Stimulated activated naive CD8-positive, alpha-beta T cell treated with anti-CD3 and anti-CD28 coated beads, Interleukin-15, Interleukin-2, amounts not matched to agents 100 U/mL and 50 U/mL, for 24 hours (primary cell): ENCODE data around the gene SMAD5.
A peak's percentile ranks its signal among the peaks of the same experiment; 100 is the strongest.

Experiments used
- ATAC-seq: fragments of 150-1000 bp; cut with Tn5 transposase; one replicate; pipeline ENCODE4 v1.10.0; 2021
- DNase-seq: peaks from one replicate; pipeline ENCODE4 v3.0.0; 2021

The SMAD5 gene

DNA sequence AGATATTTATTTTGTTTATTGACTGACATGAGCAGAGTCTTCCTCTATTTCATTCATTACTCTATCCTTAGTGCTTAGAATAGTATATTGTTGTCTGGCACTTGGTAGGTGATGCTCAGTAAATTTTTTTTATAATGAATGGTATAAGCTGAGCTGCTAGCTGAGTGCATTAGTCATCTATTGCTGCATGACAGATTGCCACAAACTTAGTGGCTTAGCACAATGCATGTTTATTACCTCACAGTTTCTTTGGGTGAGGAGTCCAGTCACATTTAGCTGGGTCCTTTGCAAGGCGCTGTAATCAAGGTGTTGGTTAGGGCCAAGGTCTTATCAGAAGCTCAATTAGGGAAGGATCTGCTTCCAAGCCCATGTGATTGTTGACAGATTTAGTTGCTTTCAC, 23.1 kb downstream of the SMAD5 start:
- no peak for DNase-seq
- no peak for ATAC-seq

DNA sequence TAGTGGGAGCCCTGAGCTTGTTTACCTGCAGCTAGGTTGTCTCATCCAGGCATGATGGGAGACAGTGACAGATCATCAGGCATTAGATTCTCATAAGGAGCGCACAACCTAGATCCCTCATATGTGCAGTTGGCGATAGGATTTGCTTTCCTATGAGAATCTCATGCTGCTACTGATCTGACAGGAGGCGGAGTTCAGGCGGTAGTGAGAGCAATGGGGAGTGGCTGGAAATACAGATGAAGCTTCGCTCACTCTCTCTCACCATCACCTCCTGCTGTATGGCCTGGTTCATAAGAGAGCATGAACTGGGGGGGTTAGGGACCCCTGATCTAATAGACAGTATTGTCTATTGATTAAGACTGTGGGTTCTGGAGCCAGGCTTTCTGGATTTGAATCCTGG, 24.9 kb downstream of the SMAD5 start:
- ATAC-seq: no peak
- no peak for DNase-seq

DNA sequence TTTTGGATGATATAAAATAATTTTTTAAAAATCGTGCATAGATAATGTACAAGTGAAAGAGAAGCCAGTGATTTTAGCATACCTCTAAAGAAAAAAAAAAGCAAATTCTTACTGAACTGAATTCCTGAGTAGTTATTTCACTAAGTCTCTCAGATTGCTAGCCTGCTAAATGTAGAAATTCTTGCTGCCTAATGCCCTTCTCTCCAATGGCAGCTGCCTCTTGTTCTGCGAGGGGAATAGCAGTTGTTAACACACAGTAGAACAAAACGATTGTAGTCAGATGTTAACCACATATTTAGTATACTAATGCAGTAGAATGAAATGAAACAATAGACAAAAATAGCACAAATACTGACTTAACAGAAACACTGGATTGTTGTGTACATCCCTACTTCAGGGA, 26.8 kb downstream of the SMAD5 start:
- ATAC-seq (no peak), DNase-seq (no peak)

DNA sequence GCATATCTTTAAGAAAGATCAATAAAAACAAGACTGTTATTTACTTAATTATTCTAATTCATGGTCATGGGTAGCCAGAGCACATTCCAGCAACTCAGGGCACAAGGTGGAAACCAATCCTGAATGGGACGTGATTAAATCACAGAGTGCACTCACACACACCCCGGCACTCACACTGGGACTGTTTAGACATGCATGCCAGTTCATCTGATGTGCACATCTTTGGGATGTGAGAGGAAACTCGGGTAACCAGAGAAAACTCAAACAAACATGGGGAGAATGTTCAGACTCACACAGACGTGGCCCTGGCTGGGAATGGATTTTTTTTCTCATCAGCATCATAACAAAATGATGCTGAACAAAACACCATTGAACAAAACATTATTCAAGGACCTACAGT, 29.4 kb downstream of the SMAD5 start:
- ATAC-seq (no peak), DNase-seq (no peak)

DNA sequence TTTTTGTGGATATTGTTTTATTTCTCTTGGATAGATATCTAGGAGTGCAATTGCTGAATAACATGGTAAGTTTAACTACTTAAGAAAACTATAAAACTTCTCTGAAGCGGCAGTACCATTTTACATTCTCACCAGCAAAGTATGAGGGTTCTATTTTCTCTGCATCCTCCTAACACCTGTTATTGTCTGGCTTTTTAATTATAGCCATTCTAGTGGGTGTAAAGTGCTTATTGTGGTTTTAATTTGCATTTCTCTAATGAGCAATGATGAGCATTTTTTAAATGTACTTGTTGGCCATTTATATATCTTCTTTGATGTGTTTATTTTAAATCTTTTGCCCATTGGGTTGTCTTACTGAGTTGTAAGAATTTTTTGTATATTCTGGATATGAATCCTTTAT, 31.6 kb downstream of the SMAD5 start:
- DNase-seq (no peak), ATAC-seq (no peak)

DNA sequence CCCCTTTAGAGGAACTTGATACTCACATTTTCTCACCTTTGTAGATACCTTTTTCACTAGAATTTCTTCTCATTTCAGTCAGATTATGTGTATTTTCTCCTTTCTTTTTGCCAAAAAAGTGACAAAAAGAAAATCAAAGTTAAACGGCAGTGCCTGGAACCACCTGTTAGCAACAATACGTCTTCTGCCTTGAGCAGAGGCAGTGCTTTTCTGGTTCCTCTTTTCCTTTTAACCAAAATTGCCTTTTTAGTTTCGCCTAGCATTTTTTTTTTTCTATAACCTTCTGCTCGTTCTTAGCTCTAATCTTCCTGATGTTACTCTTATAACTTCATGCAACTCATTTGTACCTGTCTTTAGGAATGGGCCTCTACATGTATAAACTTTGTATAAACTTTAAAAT, 34.3 kb downstream of the SMAD5 start:
- ATAC-seq (no peak), DNase-seq (no peak)

DNA sequence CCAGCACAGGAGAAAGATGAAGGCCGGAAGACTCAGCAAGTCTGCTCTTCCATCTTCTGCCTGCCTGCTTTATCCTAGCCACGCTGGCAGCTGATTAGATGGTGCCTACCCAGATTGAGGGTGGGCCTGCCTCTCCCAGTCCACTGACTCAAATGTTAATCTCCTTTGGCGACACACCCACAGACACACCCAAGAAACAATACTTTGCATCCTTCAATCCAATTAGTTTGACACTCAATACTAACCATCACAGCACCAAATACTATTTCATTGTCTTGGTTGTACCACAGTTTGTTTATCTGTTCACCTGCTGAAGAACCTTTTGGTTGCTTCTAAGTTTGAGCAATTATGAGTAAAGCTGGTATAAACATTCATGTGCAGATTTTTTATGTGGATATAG, 36.6 kb downstream of the SMAD5 start:
- DNase-seq (no peak), ATAC-seq (no peak)

DNA sequence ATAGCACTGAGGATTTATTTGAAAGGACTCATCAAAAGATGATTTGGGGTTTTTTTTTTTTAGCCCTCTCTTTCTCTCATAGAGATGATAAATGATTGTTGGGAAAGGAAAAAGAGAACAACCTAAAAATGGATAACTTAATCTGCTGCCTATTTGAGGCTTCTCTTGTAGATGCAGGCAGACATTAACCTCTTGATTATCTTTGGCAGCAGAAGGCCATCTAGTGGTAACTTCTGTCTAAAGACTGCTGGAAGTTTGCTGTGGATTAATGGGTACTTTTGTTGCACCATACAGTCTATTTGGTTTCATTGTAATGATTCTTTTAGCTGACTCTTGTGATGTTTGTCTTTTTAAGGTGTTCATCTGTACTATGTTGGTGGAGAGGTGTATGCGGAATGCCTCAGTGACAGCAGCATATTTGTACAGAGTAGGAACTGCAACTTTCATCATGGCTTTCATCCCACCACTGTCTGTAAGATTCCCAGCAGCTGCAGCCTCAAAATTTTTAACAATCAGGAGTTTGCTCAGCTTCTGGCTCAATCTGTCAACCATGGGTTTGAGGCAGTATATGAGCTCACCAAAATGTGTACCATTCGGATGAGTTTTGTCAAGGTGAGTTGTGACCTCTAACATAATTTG, 41.5 kb downstream of the SMAD5 start:
- ATAC-seq (no peak), DNase-seq (no peak)

DNA sequence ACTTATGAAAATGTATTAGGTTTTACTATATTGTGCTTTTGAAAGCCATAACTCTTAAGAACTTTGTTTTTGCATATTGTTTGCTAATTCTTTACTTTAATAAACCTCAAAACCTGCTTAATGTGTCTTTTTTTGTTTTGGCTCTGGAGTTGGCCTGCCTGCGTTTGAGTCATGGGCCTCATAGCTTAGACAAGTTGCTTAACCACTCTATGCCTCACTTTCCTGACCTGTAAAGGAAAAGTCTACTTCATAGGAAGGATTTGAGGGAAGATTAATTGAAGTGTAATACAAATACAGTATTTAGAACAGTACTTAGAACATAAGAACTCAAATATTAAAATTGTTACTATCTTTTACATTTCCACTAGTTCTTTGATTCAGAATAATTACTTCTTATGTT, 50.0 kb downstream of the SMAD5 start:
- no peak for DNase-seq

DNA sequence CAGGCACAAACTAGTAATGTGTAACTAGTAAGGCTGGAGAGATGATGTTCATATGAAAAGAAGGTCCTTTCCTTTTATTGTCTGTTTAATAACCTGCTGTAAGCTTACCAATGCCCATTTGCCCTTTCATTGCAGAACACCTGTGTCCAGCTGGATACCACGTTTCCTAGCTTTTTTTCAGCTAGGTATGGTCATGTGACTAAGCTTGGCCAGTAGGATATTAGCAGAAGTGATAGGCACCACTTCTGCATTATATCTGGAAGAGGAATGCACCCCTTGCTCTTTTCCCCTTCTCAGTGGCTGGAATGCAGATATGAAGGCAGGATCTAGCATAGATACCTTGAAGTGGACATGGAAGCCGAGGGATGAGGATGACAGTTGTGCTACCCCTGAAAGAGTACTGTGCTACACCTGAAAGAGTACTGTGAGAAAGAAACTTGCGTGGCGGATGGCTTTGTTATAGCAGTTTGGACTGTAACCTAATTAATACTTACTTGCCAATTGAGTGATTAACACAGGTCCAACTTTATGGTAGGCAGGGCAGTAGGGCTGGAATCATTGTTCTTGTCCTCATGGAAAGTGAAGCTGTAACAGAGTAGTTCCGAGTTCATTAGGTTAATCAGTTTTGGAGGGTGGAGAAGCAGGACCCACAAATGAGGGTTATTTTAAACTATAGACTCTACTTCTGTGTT, 53.5 kb downstream of the SMAD5 start:
- DNase-seq: no peak

More for the DNA sequence above, 50.0 kb downstream of the SMAD5 start:
- no peak for ATAC-seq

DNA sequence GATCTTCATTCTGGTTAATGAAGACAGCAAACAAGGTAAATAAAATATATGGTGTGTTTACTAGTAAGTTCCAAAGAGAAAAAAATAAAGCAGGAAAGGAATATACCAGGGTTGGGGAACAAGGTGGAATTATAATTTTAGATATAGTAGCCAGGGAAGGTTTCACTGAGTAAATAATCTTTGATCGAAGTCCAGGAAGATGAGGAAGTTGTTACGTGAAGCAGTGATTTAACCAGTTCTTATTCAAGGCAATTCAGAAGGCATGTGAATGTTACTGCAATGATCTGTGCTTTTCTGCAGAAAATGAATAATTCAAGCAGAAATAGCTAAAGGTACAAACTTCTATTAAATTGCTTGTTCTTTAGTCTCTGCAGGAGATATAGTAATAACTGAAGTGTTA, 54.2 kb downstream of the SMAD5 start:
- ATAC-seq (no peak), DNase-seq (no peak)

More for the DNA sequence above, 53.5 kb downstream of the SMAD5 start:
- no peak for ATAC-seq

DNA sequence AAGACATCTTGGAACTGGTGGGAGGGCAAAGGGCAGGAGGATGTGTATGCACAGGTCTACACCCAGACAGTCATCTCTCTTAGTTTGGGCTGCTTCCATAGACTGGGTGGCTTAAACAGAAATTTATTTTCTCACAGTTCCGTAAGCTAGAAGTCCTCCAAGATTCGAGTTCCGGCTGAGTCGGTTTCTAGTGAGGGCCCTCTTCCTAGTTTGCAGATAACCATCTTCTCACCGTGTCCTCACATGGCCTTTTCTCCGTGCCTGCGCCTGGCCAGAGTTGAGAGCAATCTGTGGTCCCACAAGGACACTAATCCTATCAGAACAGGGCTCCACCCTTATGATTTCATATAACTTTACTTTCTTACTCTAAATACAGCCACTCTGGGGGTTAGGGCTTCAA, 56.2 kb downstream of the SMAD5 start:
- DNase-seq (no peak), ATAC-seq (no peak)

DNA sequence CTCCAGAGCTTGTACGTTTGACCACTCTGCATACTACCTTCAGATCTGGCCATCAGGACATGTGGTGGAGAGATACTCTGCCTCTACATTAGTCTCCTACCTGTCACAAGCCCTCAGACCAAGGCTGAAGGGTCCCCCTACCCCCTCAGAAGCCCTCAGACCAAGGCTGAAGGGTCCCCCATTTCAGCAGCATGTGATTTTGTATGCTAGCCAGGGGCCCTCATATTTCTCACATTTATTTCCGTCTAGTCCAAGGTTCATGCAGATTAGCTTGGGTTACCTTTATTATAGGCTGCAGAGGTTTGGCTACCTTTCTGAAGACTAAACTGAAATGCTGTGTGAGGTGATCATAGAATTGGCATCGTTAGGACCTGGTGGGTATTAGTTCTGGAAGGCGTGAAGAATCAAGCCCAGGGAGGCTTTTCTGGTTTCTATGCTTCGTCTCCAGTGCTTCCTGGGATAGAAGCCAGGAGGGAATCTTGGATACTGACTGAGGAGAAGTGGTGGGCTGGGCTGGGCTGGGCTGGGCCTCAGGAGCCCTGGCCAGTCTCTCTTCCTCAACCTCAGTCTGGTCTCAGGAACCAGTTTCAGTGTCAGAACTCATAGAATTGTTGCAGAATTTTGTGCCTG, 57.6 kb downstream of the SMAD5 start:
- no peak for ATAC-seq
- DNase-seq: no peak

DNA sequence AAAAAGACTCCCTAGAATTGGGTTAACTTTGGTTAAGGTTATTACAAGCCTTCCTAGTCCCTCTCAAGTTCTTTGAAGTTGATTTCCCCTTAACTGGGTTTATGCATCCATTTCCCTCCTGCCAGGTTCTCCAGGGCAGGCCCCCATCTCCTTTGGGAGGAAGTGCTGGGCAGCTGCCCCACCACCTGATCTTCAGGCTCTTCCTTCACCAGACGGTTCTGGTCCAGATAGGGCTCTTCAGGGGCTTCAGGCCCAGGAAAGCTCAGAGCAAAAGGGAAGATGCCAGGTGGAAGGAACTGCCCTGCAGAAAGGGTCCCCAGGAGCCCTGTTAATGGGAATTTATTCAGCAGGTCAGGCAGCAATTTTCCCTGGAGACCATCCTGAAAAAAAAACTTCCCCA, 58.3 kb downstream of the SMAD5 start:
- no peak for ATAC-seq
- no peak for DNase-seq

DNA sequence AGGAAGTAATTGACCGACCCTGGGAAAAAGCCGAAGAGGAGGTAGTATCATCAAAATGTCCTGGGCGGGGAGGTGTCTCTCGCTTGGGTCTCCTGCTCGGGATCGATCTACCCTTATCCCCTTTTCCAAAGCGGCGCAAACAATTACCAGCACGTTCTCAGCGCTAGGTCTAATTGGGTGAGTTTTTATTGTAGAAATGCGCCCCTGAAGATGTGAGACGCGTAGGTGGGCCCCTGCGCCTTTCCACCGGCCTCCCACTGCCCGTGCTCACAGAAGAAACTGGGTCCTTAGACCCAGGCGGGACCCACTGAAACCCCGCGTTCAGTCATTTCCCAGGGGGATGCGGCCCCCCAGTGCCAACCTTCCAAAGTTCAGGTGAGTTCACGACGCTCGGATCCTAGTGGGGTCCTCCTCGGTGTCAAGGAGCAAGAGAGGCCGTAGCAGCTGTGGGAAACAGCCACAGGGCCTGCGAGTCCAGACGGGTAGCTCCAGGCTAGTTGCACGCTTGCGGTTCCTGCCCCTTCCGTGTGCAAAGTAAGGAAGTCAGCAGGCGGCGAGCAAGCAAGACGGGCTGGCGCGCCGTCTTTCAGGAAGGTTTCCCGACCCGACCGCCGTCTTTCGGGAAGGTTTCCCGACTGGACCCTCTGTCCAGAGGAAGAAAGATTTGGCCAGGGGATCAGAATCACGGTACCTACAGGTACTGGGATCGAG, 58.8 kb downstream of the SMAD5 start:
- DNase-seq (no peak), ATAC-seq (no peak)

DNA sequence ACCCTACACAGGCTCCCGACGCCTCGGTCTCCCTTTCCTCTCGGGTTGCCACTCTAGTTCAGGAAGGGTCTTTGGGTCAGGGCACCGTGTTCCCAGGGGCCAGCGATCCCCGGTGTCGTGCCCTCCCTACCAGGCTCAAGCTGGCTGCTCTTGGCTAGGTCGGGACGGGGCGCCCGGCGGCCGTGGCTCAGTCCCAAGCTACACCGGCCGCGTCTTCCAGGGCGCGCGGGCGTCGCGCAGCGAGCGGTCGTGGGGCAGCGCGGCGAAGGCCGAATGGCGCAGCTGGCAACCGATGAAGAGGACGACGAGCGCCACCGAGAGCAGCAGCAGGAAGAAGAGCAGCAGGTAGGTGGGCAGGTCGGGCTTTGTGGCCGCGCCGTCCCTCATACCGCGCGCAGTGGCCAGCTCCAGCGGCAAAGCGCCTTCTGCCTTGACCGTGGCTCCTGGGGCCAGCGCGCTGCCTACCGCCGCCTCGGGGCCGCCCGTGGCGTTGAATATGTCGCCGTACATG, 59.4 kb downstream of the SMAD5 start:
- no peak for DNase-seq
- ATAC-seq: peak; percentile 2

DNA sequence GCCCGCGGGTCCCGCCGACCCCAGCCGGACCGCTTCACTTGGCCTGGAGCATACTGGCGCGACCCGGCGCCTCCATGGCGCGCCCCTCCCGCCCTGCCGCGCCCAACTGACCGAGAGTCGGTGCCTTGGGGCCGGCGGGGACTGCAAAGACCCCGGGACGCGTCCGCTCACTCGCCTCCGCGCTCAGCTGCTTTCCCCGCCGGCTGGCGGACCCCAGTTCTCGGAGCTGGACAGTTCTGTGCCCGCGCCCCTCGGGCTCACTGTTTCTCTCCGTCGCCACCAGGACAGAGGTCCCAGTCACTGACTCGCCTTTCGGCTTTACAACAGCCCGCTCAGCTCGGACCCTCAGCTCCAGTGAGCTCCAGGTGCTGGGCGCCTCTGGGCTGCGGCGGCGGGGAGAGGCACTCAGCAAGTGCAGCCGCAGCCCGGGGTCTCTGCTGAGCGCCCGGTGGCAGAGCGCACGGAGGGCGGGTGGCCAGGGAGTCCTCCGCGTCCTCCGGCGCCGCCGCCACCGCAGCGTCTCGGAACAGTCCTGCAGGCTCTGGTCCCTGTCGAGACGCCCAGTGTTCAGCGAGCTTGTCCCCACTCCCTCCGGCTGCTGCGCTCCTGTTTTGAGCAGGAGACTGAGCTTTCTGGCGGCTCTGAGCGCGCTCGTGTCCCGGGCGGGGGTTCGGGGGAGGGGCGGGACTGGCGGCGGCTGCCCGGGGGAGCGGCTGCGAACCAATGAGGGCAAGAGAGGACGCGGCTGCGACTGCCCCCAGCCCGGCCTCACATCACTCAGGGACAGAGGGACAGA, 60.1 kb downstream of the SMAD5 start, which contains the start of gene SMIM32:
SMIM32 (minus strand) TSS at position 637 of the 796 bp plus-strand sequence. CDS start 638 bp downstream, outside the sequence.
- DNase-seq (no peak), ATAC-seq (peak; percentile 12)

DNA sequence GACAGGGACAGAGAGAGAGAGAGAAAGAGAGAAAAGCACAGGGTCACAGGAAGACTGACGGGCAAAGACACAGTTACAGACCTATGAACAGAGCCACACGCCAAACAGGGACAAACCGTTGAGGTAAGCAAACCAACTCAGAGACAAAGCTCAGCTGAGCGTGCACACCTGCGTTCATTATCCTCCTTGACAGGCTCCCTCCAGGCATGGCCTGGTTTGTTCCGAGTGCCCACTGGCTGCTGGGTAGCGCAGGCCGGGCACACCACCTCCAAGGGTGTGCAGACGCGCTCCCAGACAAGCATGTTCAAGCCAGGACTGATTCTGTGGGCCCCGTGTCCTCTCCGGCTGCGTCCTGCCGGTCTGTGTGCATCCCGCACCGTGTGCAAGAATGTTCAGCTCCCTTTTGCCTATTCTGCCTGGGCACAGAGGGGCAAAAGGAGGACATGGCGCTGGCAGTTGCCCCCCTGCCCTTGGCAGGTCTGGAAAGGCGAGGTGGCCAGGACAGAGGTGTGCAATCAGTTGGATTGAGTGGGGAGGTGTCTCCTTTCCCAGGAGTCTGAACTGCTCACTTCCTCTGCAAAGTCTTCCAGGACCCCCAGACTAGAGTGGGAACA, 60.8 kb downstream of the SMAD5 start:
- ATAC-seq (no peak), DNase-seq (no peak)

DNA sequence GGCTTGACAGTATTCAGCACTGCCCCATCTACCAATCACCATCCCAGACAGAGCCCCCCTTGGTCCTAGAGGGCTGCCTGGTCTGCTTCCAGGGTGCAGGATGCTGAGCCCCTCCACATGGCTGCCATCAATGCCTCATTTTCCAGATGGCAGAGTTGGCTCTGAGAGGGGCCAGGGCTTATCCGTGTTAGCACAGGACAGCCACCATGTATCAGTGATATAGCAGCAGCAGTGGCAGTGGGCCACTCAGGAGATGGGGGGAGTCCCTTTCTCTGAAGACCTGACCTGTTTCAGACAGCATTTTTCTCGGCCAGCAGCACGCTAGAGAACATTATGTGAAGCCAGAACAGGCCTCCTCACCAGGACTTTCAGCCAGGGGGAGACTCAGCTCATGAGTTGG, 61.9 kb downstream of the SMAD5 start:
- no peak for ATAC-seq

DNA sequence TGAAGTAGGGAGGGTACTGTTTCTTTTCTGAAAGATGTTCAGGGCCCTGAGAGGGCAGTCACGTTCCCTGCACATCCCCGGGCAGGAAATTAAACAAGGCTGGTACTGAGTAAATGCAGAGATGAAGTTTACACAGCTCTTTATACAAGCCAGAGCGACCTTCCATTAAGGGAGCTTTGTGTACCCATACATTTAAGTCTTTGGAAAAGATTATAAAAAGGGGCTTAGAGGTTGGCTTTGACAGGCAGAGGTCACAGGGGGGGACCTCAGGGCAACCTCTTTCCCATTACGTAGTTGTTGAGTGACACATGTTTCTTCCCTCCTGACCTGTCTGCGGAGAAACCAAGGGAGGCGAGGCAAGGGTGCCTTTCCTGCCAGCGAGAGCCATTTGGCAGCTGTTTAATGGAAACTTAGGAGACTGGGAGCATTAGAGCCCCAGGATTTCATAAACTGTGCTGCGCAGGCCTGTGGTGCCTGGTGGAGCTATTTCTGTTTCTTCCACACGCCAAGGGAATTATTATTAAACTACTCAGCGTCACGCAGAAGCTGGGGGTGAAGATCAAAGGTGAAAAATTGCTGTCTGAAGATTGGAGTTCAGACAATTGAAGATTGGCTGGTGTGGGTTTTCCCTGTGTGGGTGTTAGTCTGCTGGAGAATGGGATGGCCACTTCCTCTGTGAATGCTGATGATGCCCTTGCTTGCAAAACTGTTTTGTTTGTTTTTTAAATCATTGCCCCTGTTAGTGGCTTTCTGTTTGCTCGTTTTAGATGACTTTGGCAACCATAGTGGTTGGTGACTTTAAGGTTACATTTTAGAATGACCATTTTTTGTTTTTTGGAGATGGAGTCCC, 63.6 kb downstream of the SMAD5 start:
- DNase-seq: no peak
- ATAC-seq: no peak

More for the DNA sequence above, 61.9 kb downstream of the SMAD5 start:
- no peak for DNase-seq
